ENCODE data around the gene CNKSR3.

- TF ChIP-seq, protein P1, sequence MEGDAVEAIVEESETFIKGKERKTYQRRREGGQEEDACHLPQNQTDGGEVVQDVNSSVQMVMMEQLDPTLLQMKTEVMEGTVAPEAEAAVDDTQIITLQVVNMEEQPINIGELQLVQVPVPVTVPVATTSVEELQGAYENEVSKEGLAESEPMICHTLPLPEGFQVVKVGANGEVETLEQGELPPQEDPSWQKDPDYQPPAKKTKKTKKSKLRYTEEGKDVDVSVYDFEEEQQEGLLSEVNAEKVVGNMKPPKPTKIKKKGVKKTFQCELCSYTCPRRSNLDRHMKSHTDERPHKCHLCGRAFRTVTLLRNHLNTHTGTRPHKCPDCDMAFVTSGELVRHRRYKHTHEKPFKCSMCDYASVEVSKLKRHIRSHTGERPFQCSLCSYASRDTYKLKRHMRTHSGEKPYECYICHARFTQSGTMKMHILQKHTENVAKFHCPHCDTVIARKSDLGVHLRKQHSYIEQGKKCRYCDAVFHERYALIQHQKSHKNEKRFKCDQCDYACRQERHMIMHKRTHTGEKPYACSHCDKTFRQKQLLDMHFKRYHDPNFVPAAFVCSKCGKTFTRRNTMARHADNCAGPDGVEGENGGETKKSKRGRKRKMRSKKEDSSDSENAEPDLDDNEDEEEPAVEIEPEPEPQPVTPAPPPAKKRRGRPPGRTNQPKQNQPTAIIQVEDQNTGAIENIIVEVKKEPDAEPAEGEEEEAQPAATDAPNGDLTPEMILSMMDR (conservative IDR thresholded peaks at IDR 0.05; ENCODE audit: low read depth, low read length), result no peak
- TF ChIP-seq EZH2 (IDR thresholded peaks at IDR 0.05; ENCODE audit: borderline replicate concordance, low read depth, low read length, poor library complexity, severe bottlenecking), result no peak
These were observed 5.3 kb upstream of the CNKSR3 start for GRCh38 chr6:154515826-154516225.
